Measurements from ENCODE around the gene MED16.

The MED16 gene

GRCh38 chr19:939439-939838 lies 46.5 kb upstream of the MED16 start:
- CTCF ChIA-PET = interaction anchor here (1.1 to 7.8 kb wide), 3 partner anchors 9 to 16 kb away, joined by 3 to 35 read pairs (median 4); no protein-coding TSS in a partner anchor
- POLR2A ChIA-PET = interaction anchor here (0.7 kb wide), 1 partner anchor 17 kb away, joined by 3 read pairs; no protein-coding TSS in a partner anchor
- Histone ChIP-seq H3K36me3 (ENCODE audit: control insufficient read depth in 4 of 4, insufficient read depth in 4 of 4, low read length in 3 of 4) (peaks cover 0 to 56% (median 8%) of the 10 kb centered on the region in 4 experiments), H3K27me3 (replicated peaks in 2 of 5; ENCODE audit: control insufficient read depth in 4 of 5, insufficient read depth in 5 of 5, low read length in 4 of 5) (no peaks in the 10 kb centered on the region), H3K27ac (ENCODE audit: insufficient read depth in 1 of 2, low read depth in 1 of 2, low read length in 2 of 2, poor library complexity in 1 of 2, severe bottlenecking in 2 of 2) (no peak overlapping the region), H3K4me3 (ENCODE audit: control insufficient read depth in 1 of 7, extremely low read depth in 1 of 7, insufficient read depth in 4 of 7, low read depth in 2 of 7, low read length in 6 of 7) (no peak overlapping the region), H3K4me1 (ENCODE audit: control extremely low read depth in 1 of 4, control insufficient read depth in 4 of 4, insufficient read depth in 4 of 4, low read length in 3 of 4) (peaks cover 0 to 51% (median 46%) of the 10 kb centered on the region in 4 experiments), H3K9me3 (ENCODE audit: control extremely low read depth in 1 of 5, control insufficient read depth in 4 of 5, insufficient read depth in 2 of 5, low read depth in 1 of 5, low read length in 4 of 5) (no peaks in the 10 kb centered on the region)
- 96% methylated on average over 20 of the region's 22 CpGs for WGBS (ENCODE audit: insufficient coverage)
- no peak for DNase-seq

- POLR2A ChIA-PET = no interaction called here
- no peaks in the 10 kb centered on the region for H3K9me3 ChIP-seq (ENCODE audit: control extremely low read depth in 1 of 5, control insufficient read depth in 4 of 5, insufficient read depth in 2 of 5, low read depth in 1 of 5, low read length in 4 of 5)
- H3K4me3 ChIP-seq (ENCODE audit: control insufficient read depth in 1 of 7, extremely low read depth in 1 of 7, insufficient read depth in 4 of 7, low read depth in 2 of 7, low read length in 6 of 7) = no peak overlapping the region
- peaks cover 0 to 52% (median 5%) of the 10 kb centered on the region in 4 experiments for H3K36me3 ChIP-seq (ENCODE audit: control insufficient read depth in 4 of 4, insufficient read depth in 4 of 4, low read length in 3 of 4)
- CTCF ChIA-PET = interaction anchor here (0.7 to 7.8 kb wide), 7 partner anchors 9 to 169 kb away, joined by 3 to 35 read pairs (median 4); no protein-coding TSS in a partner anchor
- no peak for DNase-seq
- H3K4me1 ChIP-seq (ENCODE audit: control extremely low read depth in 1 of 4, control insufficient read depth in 4 of 4, insufficient read depth in 4 of 4, low read length in 3 of 4) = peaks cover 0 to 62% (median 54%) of the 10 kb centered on the region in 4 experiments
- no peaks in the 10 kb centered on the region for H3K27me3 ChIP-seq (replicated peaks in 2 of 5; ENCODE audit: control insufficient read depth in 4 of 5, insufficient read depth in 5 of 5, low read length in 4 of 5)
- no peak overlapping the region for H3K27ac ChIP-seq (ENCODE audit: insufficient read depth in 1 of 2, low read depth in 1 of 2, low read length in 2 of 2, poor library complexity in 1 of 2, severe bottlenecking in 2 of 2)
- 94% methylated on average over 21 of the region's 23 CpGs for WGBS (ENCODE audit: insufficient coverage)
Observed at GRCh38 chr19:938233-938923, 45.4 kb upstream of the MED16 start.

GRCh38 chr19:937259-937694 lies 44.3 kb upstream of the MED16 start:
- ChIA-PET CTCF (interaction anchor here (0.9 to 7.8 kb wide), 2 partner anchors 14 to 168 kb away, joined by 3 to 35 read pairs; no protein-coding TSS in a partner anchor), POLR2A (no interaction called here)
- H3K4me1 ChIP-seq (ENCODE audit: control extremely low read depth in 1 of 4, control insufficient read depth in 4 of 4, insufficient read depth in 4 of 4, low read length in 3 of 4) = peaks cover 0 to 66% (median 62%) of the 10 kb centered on the region in 4 experiments
- no peaks in the 10 kb centered on the region for H3K27me3 ChIP-seq (replicated peaks in 2 of 5; ENCODE audit: control insufficient read depth in 4 of 5, insufficient read depth in 5 of 5, low read length in 4 of 5)
- no peak for DNase-seq
- no peak overlapping the region for H3K4me3 ChIP-seq (ENCODE audit: control insufficient read depth in 1 of 7, extremely low read depth in 1 of 7, insufficient read depth in 4 of 7, low read depth in 2 of 7, low read length in 6 of 7)
- peaks cover 0 to 47% (median 5%) of the 10 kb centered on the region in 4 experiments for H3K36me3 ChIP-seq (ENCODE audit: control insufficient read depth in 4 of 4, insufficient read depth in 4 of 4, low read length in 3 of 4)
- H3K9me3 ChIP-seq (ENCODE audit: control extremely low read depth in 1 of 5, control insufficient read depth in 4 of 5, insufficient read depth in 2 of 5, low read depth in 1 of 5, low read length in 4 of 5) = no peaks in the 10 kb centered on the region
- H3K27ac ChIP-seq (ENCODE audit: insufficient read depth in 1 of 2, low read depth in 1 of 2, low read length in 2 of 2, poor library complexity in 1 of 2, severe bottlenecking in 2 of 2) = no peak overlapping the region
- WGBS (ENCODE audit: insufficient coverage) = 95% methylated on average over 10 of the region's 16 CpGs

- POLR2A ChIA-PET = no interaction called here
- H3K4me1 ChIP-seq (ENCODE audit: control extremely low read depth in 1 of 4, control insufficient read depth in 4 of 4, insufficient read depth in 4 of 4, low read length in 3 of 4) = peaks cover 0 to 64% (median 60%) of the 10 kb centered on the region in 4 experiments
- no peaks in the 10 kb centered on the region for H3K9me3 ChIP-seq (ENCODE audit: control extremely low read depth in 1 of 5, control insufficient read depth in 4 of 5, insufficient read depth in 2 of 5, low read depth in 1 of 5, low read length in 4 of 5)
- no peak for DNase-seq
- H3K27me3 ChIP-seq (replicated peaks in 2 of 5; ENCODE audit: control insufficient read depth in 4 of 5, insufficient read depth in 5 of 5, low read length in 4 of 5) = no peaks in the 10 kb centered on the region
- H3K4me3 ChIP-seq (ENCODE audit: control insufficient read depth in 1 of 7, extremely low read depth in 1 of 7, insufficient read depth in 4 of 7, low read depth in 2 of 7, low read length in 6 of 7) = no peak overlapping the region
- H3K36me3 ChIP-seq (ENCODE audit: control insufficient read depth in 4 of 4, insufficient read depth in 4 of 4, low read length in 3 of 4) = peaks cover 0 to 40% (median 5%) of the 10 kb centered on the region in 4 experiments
- WGBS (ENCODE audit: insufficient coverage) = 98% methylated on average over 7 of the region's 10 CpGs
- H3K27ac ChIP-seq (ENCODE audit: insufficient read depth in 1 of 2, low read depth in 1 of 2, low read length in 2 of 2, poor library complexity in 1 of 2, severe bottlenecking in 2 of 2) = no peak overlapping the region
- CTCF ChIA-PET = interaction anchor here (0.8 to 7.8 kb wide), 9 partner anchors 11 to 73 kb away, joined by 3 to 35 read pairs (median 4); partner anchors contain the start of gene WDR18
Observed at GRCh38 chr19:936175-936546, 43.2 kb upstream of the MED16 start.

GRCh38 chr19:934865-935479 lies 42.0 kb upstream of the MED16 start:
- Histone ChIP-seq H3K4me1 (ENCODE audit: control extremely low read depth in 1 of 4, control insufficient read depth in 4 of 4, insufficient read depth in 4 of 4, low read length in 3 of 4) (peaks cover 0 to 54% (median 49%) of the 10 kb centered on the region in 4 experiments), H3K9me3 (ENCODE audit: control extremely low read depth in 1 of 5, control insufficient read depth in 4 of 5, insufficient read depth in 2 of 5, low read depth in 1 of 5, low read length in 4 of 5) (no peaks in the 10 kb centered on the region), H3K27me3 (replicated peaks in 2 of 5; ENCODE audit: control insufficient read depth in 4 of 5, insufficient read depth in 5 of 5, low read length in 4 of 5) (no peaks in the 10 kb centered on the region), H3K4me3 (ENCODE audit: control insufficient read depth in 1 of 7, extremely low read depth in 1 of 7, insufficient read depth in 4 of 7, low read depth in 2 of 7, low read length in 6 of 7) (peak overlapping the region in 4 of 7 experiments; percentile 28 to 51 (median 40)), H3K27ac (ENCODE audit: insufficient read depth in 1 of 2, low read depth in 1 of 2, low read length in 2 of 2, poor library complexity in 1 of 2, severe bottlenecking in 2 of 2) (peak overlapping the region in 1 of 2 experiments; percentile 34), H3K36me3 (ENCODE audit: control insufficient read depth in 4 of 4, insufficient read depth in 4 of 4, low read length in 3 of 4) (peaks cover 0 to 40% (median 9%) of the 10 kb centered on the region in 4 experiments)
- WGBS (ENCODE audit: insufficient coverage) = 5% methylated on average over 30 of the region's 31 CpGs
- ChIA-PET POLR2A (interaction anchor here (0.9 to 1.0 kb wide), 2 partner anchors 11 to 13 kb away, joined by 3 to 5 read pairs; no protein-coding TSS in a partner anchor), CTCF (interaction anchor here (0.9 to 7.8 kb wide), 8 partner anchors 11 to 71 kb away, joined by 3 to 35 read pairs (median 6); partner anchors contain the start of gene WDR18)
- DNase-seq = peak in 2 of 3 donors; percentile 80 to 89

- Histone ChIP-seq H3K4me3 (ENCODE audit: control insufficient read depth in 1 of 7, extremely low read depth in 1 of 7, insufficient read depth in 4 of 7, low read depth in 2 of 7, low read length in 6 of 7) (peak overlapping the region in 4 of 7 experiments; percentile 28 to 51 (median 40)), H3K4me1 (ENCODE audit: control extremely low read depth in 1 of 4, control insufficient read depth in 4 of 4, insufficient read depth in 4 of 4, low read length in 3 of 4) (peaks cover 0 to 48% (median 44%) of the 10 kb centered on the region in 4 experiments), H3K27me3 (replicated peaks in 2 of 5; ENCODE audit: control insufficient read depth in 4 of 5, insufficient read depth in 5 of 5, low read length in 4 of 5) (no peaks in the 10 kb centered on the region), H3K36me3 (ENCODE audit: control insufficient read depth in 4 of 4, insufficient read depth in 4 of 4, low read length in 3 of 4) (peaks cover 0 to 39% (median 11%) of the 10 kb centered on the region in 4 experiments), H3K9me3 (ENCODE audit: control extremely low read depth in 1 of 5, control insufficient read depth in 4 of 5, insufficient read depth in 2 of 5, low read depth in 1 of 5, low read length in 4 of 5) (no peaks in the 10 kb centered on the region), H3K27ac (ENCODE audit: insufficient read depth in 1 of 2, low read depth in 1 of 2, low read length in 2 of 2, poor library complexity in 1 of 2, severe bottlenecking in 2 of 2) (peak overlapping the region in 1 of 2 experiments; percentile 34)
- no peak for DNase-seq
- POLR2A ChIA-PET = interaction anchor here (0.9 to 1.0 kb wide), 2 partner anchors 11 to 13 kb away, joined by 3 to 5 read pairs; no protein-coding TSS in a partner anchor
- CTCF ChIA-PET = interaction anchor here (0.9 to 7.8 kb wide), 5 partner anchors 11 to 71 kb away, joined by 3 to 35 read pairs (median 10); partner anchors contain the start of gene WDR18
- WGBS (ENCODE audit: insufficient coverage) = 82% methylated on average over 23 of the region's 29 CpGs
Observed at GRCh38 chr19:934197-934840, 41.3 kb upstream of the MED16 start.
